ENCODE results near the gene CST9.
"Not testable (repeated sequence)": the region's sequence is repeated elsewhere in the genome, so short reads cannot be mapped to it uniquely, and the experiment has no call there.

Gene CST9

DNA sequence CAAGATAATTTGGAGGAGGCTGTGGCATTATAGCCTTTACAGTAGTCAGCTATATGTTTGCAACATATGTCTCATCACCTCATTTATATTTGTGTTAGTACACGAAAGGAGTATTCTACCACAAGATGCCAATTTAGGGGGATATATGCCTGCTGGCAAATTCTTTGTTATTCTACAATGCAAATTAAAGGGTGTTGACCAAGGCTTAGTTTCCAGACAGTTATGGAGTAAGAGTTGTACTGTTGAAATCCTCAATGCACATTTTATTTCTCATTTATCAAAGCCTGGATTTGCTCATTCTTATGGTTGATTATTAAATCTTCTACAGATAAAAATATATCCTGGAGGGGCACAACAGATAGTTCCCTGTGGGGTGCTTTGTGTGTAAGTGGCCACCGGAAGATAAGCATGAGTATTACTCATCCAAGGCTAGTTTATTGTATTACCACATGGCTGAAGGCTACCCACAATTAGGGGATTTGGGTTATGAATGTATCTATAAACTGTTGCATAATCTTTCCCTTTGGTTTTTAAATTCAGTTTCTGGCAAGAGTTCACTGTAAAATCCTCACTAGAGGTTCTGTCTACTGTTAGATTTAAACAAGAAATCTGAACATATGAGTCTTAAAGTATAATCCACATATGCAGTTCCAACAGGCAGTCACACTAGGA, 9.0 kb downstream of the CST9 start:
- no peak for DNase-seq
- intact Hi-C loops (cut with DNase I) = no loop called here

DNA sequence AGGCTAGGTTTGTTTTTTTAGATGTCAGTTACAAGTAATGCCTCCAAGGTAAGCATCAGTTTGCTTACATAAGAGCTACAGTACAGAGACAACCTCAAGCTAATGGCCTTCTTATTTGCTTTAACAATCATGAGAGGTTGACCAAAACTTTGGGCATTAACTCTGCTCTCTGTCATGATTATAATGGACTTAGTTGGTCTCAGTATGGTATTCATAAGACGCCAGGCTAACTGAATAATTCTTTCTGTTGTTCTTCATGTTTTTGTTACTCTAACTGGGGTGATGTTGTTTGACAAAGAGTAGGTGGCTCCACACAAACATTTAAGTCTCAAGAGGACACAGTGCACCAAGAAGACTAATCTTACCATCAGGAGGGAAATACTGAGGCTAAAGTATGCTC, 9.8 kb downstream of the CST9 start:
- DNase-seq = no peak

DNA sequence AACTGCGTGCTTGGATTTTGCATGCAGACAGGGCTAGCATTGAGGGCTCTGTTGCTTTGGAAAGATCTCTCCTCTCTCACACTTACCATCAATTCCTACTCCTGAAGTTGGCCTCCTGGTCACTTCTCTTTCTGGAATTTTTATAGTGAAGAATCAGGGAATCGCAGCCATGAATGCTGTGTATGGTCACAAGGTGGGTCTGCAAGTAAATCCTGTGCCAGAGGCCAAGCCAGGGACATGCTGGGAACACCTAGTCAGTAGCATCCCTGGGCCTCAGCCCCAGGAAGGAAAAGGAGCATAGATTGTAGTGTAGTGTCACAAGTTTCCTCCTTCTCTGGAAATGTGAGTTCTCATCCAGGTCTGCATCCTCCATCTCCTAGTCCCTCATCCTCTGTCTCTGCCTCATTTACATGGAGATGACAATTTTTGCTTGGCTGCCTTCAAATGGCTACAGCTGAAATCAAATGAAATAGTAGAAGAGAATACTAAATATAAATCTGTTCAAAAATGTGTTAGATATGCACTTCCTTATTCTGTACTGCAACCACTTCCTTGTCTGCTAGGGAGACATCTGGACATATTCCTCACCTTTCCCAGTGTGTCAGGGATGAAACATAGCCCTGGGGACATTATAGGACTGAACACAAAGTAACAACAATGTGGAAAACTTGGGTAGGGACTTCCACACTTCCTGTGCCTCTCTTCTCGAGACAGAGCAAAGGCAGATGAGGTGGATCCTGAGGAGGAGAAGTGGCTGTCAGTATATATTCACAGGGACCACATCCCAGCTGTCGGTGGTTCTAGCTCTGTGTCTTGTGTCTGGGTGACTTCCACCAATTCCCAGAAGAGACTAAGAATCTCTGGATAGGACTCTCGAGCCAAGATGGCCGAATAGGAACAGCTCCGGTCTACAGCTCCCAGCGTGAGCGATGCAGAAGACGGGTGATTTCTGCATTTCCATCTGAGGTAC, 17.0 kb downstream of the CST9 start:
- intact Hi-C loops (cut with DNase I) = no loop called here

More for the DNA sequence above, 9.8 kb downstream of the CST9 start:
- intact Hi-C loops (cut with DNase I) = no loop called here

DNA sequence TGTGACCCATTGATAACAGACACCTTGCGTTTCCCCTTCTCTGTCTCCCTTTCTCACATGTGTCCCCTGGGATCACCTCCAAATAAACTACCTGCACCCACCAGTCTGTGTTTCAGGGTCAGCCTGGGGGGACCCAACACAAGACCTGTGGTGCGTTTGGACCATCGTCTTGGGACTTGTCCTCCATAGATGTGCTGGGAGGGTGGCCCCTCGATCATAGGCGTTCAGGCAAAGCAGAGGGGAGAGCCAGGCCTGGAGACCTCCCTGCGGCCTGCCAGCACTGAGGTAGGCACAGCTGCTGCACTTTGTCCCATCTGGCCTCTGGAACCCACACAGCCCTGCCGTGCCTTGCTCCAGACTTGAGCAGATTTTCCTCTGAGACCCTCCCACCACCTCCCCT, 18.1 kb downstream of the CST9 start:
- intact Hi-C loops (cut with DNase I) = no loop called here
- peak in 2 of 10 donors; percentile 51 to 77 for DNase-seq

More for the DNA sequence above, 17.0 kb downstream of the CST9 start:
- DNase-seq = no peak

DNA sequence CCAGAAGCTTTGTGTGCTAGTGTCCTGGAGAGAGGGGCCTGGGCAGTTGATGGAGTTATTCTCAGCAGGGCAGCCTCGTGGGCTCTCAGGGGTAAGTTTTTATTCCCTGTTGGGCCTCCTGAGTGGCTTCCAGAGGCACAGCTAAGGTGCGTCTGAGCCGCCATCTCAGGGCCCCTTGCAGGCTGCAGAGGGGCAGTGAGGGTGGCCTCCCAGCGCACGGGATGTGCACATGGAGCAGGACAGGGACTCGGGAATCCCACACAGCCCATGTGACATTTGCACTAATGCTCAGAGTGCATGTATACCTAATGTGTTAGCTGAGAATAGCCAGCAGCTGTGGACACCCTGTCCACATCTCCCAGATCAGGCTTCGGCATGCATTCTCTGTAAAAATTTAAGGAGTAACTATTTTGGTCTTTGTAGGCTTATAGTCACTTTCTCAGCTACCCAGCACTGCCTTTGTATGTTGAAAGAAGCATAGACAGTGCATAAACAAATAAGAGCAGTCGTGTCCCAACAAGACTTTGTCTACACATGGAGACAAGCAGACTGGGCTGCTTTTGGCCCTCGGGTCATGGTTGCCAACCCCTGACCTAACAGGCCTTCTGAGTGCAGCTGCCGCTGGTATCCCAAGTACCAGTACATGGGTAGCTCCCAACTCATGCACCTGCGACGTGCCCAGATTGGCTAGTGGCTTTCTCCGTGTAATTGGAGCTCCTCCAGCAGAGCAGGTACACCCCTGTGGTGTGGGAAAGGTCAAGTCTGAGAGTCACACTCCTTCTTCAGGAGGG, 18.8 kb downstream of the CST9 start:
- intact Hi-C loops (cut with DNase I) = no loop called here
- DNase-seq = peak in 2 of 10 donors; percentile 51 to 67

DNA sequence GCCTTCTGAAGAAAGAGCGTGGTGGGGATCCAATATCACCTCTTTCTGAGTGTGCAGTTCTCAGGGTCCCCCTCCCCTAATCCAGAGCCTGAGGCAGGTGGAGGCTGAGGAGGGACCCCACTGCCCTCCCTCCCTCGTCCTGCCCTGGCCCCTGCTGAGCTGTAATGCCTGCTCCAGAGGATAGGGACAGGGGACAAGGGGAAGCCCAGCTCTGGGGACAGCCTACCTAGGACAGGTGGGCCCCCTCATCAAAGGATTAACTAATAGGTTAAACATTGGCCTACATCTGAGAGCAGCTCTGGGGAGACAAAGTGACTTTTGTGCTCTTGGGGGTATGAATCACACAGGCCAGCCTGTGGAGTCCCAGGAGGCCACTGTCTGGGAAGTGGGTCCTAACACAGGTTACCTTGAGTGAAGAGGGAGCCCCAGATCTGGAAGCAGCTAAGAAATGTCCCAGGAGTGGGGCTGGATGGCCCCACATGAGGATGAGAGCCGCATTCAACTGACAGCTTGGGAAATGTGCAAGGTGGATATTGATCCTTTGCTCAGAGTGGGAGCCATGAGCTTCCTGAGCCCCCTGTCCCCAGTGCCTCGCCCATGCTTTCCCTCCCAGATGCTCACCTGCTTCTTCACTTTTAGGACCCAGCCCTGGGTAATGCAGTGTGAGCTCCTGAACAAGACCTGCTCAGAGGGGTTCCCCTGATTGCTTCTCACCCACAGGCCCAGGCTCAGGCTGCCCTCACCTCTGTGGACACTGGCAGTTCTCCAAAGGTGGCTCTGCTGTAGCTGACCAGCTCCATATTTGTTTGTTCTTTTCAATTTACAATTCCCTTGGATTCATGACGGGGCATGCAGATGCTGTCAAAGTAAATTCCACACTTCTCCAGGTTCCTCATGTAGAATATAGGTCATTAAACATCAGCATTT, 19.6 kb downstream of the CST9 start:
- peak in 1 of 10 donors; percentile 35 for DNase-seq
- intact Hi-C loops (cut with DNase I) = no loop called here

DNA sequence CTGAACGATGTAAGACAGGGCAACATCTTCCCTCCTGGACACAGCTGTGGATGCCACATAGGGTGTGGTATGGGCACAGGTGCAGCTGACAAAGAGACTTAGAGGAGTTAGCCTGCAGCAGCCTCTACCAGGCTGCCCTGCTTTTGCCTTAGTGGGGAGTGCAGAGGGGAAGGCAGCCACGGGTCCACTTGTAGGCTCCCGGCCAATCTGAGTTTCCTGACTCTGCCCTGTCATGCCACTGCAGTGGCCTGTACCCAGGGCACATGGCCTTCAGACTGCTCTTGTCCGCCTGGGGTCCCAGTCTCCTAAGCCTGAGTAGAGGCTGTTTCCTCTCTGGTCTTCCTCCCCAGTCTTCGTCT, 20.3 kb downstream of the CST9 start:
- peak in 2 of 10 donors; percentile 54 to 59 for DNase-seq
- intact Hi-C loops (cut with DNase I) = no loop called here

DNA sequence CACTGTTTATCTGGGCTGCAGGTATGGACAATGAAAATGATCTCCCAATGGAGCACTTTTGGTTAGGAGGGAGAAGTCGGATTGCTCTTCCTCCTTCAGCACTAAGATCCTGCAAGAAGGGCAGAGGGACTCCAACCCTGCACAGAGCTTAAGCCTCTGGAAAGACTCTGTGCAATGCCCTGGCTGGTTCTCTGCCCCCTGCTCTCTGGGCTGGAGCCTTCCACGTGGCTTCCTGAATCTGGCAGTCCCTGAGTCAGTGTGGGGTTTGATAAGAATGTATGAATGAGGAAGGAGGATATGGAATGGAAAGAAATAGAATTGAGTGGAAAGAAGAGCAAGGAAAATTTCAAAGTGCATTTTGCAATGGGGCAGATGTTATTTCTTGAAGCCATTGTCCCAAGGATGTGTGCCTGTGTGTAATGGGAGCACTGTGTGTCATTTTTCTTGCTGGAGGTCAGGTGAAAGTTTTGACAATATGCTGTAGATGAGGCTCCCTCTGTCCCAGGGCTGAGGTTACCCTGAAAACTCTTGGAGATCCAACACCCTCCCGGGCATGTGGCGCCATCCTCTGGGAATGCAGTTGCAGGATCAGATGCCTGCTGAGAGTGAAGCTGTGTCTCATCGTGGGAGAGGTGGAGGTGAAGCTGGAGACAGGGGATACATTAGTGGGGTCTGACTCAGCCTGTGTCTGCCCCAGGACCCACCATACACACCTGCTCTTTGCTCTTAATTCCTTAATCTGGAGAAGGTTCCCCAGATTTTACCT, 21.1 kb downstream of the CST9 start:
- intact Hi-C loops (cut with DNase I) = no loop called here
- peak in 1 of 10 donors; percentile 43 for DNase-seq

DNA sequence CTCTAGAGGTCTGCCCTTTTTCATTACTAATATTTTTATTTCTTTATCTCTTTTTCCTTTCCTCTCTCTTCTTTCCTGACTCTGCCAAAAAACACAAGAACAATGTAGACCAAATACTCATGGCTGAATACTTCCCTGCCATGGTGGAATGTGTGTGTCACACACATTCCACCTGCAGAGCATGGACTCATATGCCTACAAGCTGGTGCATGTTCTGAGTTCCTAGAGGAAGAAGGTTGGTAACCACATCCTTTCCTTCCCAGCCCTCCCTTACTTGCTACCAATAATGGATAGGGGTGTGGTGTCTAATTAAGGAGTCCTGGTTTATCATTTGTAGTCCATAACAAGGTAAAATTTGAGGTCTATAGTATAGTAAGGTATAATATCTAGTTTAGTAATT, 22.2 kb downstream of the CST9 start:
- DNase-seq = no peak
- intact Hi-C loops (cut with DNase I) = no loop called here

DNA sequence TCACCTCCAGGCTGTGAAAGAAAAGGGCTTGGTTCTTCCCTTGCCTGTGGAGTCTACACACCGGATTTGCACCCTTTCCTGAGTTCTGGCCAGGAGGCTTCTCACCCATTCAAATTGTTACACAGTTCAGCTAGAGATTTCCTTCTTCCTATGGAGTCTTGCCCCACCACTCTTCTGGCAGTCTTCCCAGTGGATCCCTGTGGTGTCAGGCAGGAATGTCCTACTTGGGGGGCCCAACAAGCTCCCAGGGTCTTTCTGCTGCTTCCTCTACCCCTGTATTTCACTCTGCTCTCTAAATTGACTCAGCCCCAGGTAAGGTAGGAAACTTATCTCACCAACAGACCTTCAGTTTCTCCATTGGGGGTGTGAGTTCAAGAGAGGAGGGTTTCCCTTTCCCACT, 23.4 kb downstream of the CST9 start:
- DNase-seq = peak in 1 of 10 donors; percentile 40
- intact Hi-C loops (cut with DNase I) = no loop called here

DNA sequence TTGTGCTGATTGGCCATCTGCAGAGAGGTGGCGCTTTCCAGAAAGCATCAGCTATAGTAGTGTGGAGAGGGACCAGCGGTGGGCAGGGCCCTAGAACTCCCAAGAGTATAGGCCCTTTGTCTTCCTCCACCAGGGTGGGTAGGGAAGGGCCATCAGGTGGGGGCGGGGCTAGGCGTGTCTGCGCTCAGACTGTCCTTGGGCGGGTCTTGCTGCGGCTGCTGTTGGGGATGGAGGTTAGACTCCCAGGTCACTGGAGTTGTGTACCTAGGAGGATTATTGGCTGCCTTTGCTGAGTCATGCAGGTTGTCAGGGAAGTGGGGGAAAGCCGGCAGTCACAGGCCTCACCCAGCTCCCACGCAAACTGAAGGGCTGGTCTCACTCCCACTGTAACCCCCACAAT, 23.9 kb downstream of the CST9 start:
- peak in 1 of 10 donors; percentile 59 for DNase-seq
- intact Hi-C loops (cut with DNase I) = not testable (repeated sequence)

DNA sequence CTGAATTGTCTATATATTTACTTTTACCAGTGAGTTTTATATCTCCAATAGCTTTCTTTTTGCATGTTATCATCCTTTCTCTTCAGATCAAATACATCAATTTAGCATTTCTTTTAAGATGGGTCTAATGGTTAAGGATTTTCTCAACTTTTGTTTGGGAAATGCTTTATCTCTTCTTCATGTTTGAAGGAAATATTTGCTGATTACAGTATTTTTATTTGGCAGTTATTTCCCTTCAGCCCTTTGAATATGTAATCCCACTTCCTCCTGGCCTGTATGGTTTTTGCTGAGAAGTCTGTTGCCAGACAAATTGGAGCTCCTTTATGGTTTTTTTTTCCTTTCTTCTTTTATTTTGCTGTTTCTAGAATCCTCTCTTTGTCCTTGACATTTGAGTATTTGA, 30.7 kb downstream of the CST9 start:
- intact Hi-C loops (cut with DNase I) = no loop called here
- DNase-seq = no peak

DNA sequence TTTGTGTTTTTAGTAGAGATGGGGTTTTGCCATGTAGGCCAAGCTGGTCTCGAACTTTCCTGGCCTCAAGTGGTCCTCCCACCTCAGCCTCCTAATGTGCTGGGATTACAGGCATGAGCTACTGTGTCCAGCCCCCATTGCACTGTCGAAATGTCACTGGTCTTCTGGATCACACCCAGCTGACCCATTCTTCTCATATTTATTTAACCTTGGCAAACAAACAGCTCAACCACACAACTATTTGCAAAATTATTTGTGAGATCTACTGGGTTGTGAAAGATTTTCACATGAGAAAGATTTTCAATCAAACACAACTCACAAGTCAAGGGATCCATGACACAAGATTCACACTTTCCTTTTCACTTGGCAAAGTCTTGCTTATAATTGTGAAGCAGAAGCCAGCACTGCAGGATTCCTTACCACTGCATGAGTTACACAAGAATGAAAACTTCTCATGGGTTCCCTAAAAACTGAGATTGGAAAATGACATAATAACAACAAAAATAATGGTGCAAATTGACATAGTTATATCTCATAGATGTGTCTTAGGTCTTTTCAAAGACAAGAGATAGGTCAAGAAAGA, 35.4 kb downstream of the CST9 start:
- no peak for DNase-seq
- intact Hi-C loops (cut with DNase I) = no loop called here

DNA sequence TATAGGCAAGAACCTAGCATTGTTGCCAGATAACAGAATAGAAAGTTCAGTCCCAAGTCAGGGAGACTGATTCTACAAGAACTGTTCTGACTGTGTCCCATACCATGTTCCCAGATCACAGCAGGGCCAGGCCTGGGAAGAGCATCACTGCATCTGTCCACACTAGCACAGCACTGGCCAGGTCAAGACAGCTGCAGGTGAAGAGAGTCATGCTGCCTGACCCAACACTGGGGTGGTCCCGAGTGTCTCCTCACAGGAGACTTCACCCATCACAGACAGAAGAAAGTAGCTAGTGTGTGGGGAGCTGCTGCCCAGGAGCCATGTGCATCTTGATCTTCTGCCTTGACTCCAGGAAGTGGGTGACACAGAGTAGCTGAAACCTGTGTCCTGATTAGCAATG, 36.1 kb downstream of the CST9 start:
- intact Hi-C loops (cut with DNase I) = no loop called here
- peak in 1 of 10 donors; percentile 61 for DNase-seq

DNA sequence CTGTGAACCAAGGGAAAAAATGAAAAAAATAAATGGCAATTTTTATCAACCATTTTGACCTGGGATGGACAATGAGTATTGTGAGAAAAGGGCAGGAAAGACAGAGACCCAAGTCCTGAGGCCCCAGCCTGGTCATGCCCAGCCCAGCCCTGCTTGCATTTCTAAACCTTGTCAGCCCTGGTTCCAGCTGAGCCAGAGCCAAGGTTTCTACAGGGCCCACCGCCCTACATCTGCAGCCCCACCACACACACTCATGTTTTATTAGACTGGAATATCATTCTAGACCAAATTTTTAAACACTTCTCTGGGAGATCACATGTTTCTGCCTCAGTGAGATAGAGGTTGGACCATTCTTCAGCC, 36.8 kb downstream of the CST9 start:
- intact Hi-C loops (cut with DNase I) = no loop called here

DNA sequence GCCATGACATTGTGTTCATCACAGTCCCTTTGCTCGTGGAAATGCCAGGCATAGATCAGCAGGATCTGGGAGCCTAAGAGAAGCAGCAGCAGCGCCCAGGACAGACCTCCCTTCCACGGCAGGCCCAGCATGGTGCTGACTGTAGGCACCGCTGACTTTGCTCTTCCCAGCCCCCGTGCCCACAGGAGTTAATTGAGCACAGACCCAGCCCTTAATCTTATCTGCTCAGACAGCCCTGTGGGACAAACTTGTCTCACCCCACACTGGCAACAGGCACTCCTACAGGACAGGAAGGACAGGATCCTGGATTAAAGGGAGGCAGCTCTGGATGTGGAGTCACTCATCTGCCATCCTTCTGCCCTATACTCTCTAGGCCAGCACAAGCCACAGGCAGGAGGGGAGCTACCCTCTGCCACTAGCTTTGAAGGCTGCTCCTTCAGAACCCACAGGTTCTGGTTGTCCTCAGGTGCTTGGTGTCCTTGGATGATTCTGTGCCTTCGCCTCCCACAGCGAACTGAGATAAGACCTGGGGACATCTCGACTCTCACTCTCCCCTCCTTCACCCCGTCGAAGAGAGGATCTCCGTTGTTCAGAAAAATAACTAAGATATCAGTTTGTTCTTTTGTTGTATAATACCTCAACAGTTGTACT, 37.3 kb downstream of the CST9 start, which contains the start of gene CST9L:
Gene CST9L (minus strand): TSS at position 165 of the 651 bp plus-strand sequence. CDS start 34 bp downstream, at position 131.
- intact Hi-C loops (cut with DNase I) = no loop called here
- peak in 1 of 10 donors; percentile 68 for DNase-seq

More for the DNA sequence above, 36.8 kb downstream of the CST9 start:
- peak in 1 of 10 donors; percentile 40 for DNase-seq

DNA sequence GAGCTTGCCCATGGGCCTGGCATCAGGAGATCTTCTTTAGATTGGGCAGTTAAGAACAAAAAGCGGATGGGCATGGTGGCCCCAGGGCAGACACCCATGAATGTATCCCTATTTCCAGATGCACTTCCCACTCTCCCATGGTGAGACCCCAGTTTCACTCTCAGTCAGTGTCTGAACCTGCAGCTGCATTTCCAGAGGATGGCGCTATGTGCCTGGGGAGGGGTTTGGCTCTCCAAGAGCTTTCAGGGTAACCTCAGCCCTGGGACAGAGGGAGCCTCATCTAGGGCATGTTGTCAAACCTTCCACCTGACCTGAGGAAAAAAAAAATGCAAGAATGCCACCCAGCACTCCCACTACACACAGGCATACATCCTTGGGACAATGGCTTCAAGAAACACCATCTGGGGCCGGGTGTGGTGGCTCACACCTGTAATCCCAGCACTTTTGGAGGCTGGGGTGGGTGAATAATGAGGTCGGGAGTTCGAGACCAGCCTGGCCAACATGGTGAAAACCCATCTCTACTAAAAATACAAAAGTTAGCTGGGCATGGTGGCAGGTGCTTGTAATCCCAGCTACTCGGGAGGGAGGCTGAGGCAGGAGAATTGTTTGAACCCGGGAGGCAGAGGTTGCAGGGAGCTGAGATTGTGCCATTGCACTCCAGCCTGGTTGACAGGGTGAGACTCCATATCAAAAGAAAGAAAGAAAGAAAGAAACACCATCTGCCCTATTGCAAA, 39.4 kb downstream of the CST9 start:
- peak in 1 of 10 donors; percentile 11 for DNase-seq
- intact Hi-C loops (cut with DNase I) = no loop called here
